ENCODE measurements around the gene NEDD9.

- TF ChIP-seq CTCF (IDR thresholded peaks at IDR 0.05; ENCODE audit: low read length) (no peak), EZH2 (optimal IDR thresholded peaks at IDR 0.05; ENCODE audit: low read depth, low read length) (no peak), EZH2phosphoT487 (IDR thresholded peaks at IDR 0.05; ENCODE audit: low read length) (no peak)
Measured at GRCh38 chr6:11236076-11236750, 3.7 kb upstream of the NEDD9 start.

Data from MM.1S (cell line).